ENCODE results near the gene PBX1.
A peak's percentile ranks its signal among the peaks of the same experiment; 100 is the strongest.

Gene PBX1

GRCh38 chr1:164721228-164721496 is 162.2 kb downstream of the PBX1 start:
- no peak for DNase-seq (ENCODE audit: low spot score)

- DNase-seq (ENCODE audit: low spot score), result no peak
Measured at GRCh38 chr1:164723296-164723798, 164.4 kb downstream of the PBX1 start.

GRCh38 chr1:164725401-164725800 is 166.4 kb downstream of the PBX1 start:
- no peak for DNase-seq (ENCODE audit: low spot score)

- peak; percentile 54 for DNase-seq (ENCODE audit: low spot score)
Measured at GRCh38 chr1:164726235-164726634, 167.3 kb downstream of the PBX1 start.

GRCh38 chr1:164728719-164729118 is 169.7 kb downstream of the PBX1 start:
- no peak for DNase-seq (ENCODE audit: low spot score)

- DNase-seq (ENCODE audit: low spot score), result no peak
Measured at GRCh38 chr1:164731161-164731876, 172.3 kb downstream of the PBX1 start.

GRCh38 chr1:164733070-164733469 is 174.1 kb downstream of the PBX1 start:
- DNase-seq (ENCODE audit: low spot score), result peak; percentile 84

GRCh38 chr1:164733734-164734133 is 174.8 kb downstream of the PBX1 start:
- no peak for DNase-seq (ENCODE audit: low spot score)

- DNase-seq (ENCODE audit: low spot score), result peak; percentile 84
Measured at GRCh38 chr1:164735315-164736052, 176.5 kb downstream of the PBX1 start.

- no peak for DNase-seq (ENCODE audit: low spot score)
Measured at GRCh38 chr1:164736137-164736536, 177.2 kb downstream of the PBX1 start.

- no peak for DNase-seq (ENCODE audit: low spot score)
Measured at GRCh38 chr1:164739189-164739588, 180.2 kb downstream of the PBX1 start.

- DNase-seq (ENCODE audit: low spot score), result no peak
Measured at GRCh38 chr1:164740000-164740526, 181.1 kb downstream of the PBX1 start.

- DNase-seq (ENCODE audit: low spot score), result no peak
Measured at GRCh38 chr1:164742745-164743144, 183.8 kb downstream of the PBX1 start.

GRCh38 chr1:164743976-164744375 is 185.0 kb downstream of the PBX1 start:
- no peak for DNase-seq (ENCODE audit: low spot score)

- no peak for DNase-seq (ENCODE audit: low spot score)
Measured at GRCh38 chr1:164745736-164746135, 186.8 kb downstream of the PBX1 start.

- DNase-seq (ENCODE audit: low spot score), result no peak
Measured at GRCh38 chr1:164746632-164747031, 187.6 kb downstream of the PBX1 start.

GRCh38 chr1:164748253-164748899 is 189.4 kb downstream of the PBX1 start:
- DNase-seq (ENCODE audit: low spot score), result peak; percentile 79

- DNase-seq (ENCODE audit: low spot score), result no peak
Measured at GRCh38 chr1:164753521-164754077, 194.6 kb downstream of the PBX1 start.

- DNase-seq (ENCODE audit: low spot score), result no peak
Measured at GRCh38 chr1:164754088-164754600, 195.2 kb downstream of the PBX1 start.

GRCh38 chr1:164755690-164756089 is 196.7 kb downstream of the PBX1 start:
- no peak for DNase-seq (ENCODE audit: low spot score)

GRCh38 chr1:164756741-164757140 is 197.8 kb downstream of the PBX1 start:
- DNase-seq (ENCODE audit: low spot score), result no peak

- no peak for DNase-seq (ENCODE audit: low spot score)
Measured at GRCh38 chr1:164757625-164758024, 198.6 kb downstream of the PBX1 start.
